ENCODE measurements around the gene SLC9A9. TPM values are rescaled to one million over a fixed set of nuclear protein-coding genes. Genes with fewer than 3 reads are reported as not detected.
A peak's percentile ranks its signal among the peaks of the same experiment; 100 is the strongest.

Gene SLC9A9
- total RNA-seq, 1 donor from 2014 or later: 3.5 TPM

DNA sequence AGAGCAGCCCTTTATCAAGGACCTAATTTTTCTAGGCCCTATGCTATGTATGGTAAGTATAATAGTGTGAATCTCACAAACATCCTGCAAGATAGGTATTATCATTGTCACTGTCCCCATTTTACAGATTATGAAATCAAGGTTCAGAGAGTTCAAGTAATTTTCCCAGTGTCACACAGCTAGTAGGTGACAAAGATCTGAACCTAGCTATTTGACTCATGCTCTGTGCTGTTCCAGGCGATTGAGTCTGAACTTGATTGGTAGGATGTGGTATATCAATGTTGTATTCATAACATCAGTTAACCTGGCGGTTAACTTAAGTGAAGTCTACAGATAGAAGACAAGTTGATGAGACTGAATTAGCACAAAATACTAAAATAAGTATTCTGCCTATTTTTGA, 498.8 kb downstream of the SLC9A9 start:
- Mint-ChIP-seq H3K36me3 (ENCODE audit: unreplicated experiment) (no peaks in the 10 kb centered on the region), H3K27ac (ENCODE audit: unreplicated experiment) (no peak overlapping the region), H3K9me3 (ENCODE audit: unreplicated experiment) (no peaks in the 10 kb centered on the region), H3K4me1 (ENCODE audit: unreplicated experiment) (peaks cover 5% of the 10 kb centered on the region), H3K4me3 (ENCODE audit: unreplicated experiment) (no peak overlapping the region), H3K27me3 (ENCODE audit: unreplicated experiment) (peaks cover 5% of the 10 kb centered on the region)
- TF ChIP-seq, protein P1, sequence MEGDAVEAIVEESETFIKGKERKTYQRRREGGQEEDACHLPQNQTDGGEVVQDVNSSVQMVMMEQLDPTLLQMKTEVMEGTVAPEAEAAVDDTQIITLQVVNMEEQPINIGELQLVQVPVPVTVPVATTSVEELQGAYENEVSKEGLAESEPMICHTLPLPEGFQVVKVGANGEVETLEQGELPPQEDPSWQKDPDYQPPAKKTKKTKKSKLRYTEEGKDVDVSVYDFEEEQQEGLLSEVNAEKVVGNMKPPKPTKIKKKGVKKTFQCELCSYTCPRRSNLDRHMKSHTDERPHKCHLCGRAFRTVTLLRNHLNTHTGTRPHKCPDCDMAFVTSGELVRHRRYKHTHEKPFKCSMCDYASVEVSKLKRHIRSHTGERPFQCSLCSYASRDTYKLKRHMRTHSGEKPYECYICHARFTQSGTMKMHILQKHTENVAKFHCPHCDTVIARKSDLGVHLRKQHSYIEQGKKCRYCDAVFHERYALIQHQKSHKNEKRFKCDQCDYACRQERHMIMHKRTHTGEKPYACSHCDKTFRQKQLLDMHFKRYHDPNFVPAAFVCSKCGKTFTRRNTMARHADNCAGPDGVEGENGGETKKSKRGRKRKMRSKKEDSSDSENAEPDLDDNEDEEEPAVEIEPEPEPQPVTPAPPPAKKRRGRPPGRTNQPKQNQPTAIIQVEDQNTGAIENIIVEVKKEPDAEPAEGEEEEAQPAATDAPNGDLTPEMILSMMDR (IDR thresholded peaks at IDR 0.05): no peak
- no peak for DNase-seq (ENCODE audit: extremely low spot score, unreplicated experiment)

DNA sequence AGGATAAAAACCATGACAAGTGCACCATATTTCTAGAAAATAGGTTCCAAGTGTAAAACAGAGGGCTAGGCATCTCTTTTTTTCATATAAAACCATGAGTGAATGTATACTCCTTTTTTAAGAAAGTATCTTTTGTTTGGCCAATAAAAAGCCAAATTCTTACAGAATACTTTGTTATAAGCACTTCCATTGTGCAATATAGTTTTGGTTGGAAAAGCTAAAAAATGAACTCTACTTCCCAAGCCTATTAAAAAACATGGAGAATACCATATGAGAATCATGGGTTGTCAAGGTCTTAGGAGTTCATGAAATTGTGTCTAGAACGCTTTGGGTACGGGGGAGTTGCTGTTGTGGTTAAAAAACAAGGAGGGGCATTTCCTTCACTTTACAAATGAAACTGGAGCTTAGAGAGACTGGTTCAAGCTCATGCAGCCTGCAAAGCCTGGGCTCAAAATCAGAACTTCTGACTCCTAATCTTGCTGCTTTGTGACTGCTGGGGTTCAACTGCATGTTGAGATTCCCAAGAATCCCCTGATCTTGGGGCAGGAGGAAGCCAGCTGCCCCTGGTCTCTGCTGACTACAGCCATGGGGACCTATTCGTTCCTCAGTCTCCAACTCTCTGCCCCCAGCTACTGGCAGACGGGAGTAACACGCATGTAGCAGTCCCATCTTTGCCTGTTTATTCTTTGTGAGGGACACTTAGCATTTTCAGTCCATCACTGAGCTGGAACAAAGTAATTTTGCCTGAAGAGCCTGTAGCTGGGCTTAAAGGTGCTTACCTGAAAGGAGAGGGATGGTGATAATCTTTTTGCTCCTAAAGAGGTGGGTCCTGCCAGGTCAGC, 499.6 kb downstream of the SLC9A9 start:
- H3K27ac Mint-ChIP-seq (ENCODE audit: unreplicated experiment): no peak overlapping the region
- H3K27me3 Mint-ChIP-seq (ENCODE audit: unreplicated experiment): peaks cover 5% of the 10 kb centered on the region
- H3K4me1 Mint-ChIP-seq (ENCODE audit: unreplicated experiment): peaks cover 5% of the 10 kb centered on the region
- no peak overlapping the region for H3K4me3 Mint-ChIP-seq (ENCODE audit: unreplicated experiment)
- no peaks in the 10 kb centered on the region for H3K9me3 Mint-ChIP-seq (ENCODE audit: unreplicated experiment)
- no peak for DNase-seq (ENCODE audit: extremely low spot score, unreplicated experiment)
- no peaks in the 10 kb centered on the region for H3K36me3 Mint-ChIP-seq (ENCODE audit: unreplicated experiment)
- TF ChIP-seq, protein P1 (IDR thresholded peaks at IDR 0.05): peak; percentile 22

DNA sequence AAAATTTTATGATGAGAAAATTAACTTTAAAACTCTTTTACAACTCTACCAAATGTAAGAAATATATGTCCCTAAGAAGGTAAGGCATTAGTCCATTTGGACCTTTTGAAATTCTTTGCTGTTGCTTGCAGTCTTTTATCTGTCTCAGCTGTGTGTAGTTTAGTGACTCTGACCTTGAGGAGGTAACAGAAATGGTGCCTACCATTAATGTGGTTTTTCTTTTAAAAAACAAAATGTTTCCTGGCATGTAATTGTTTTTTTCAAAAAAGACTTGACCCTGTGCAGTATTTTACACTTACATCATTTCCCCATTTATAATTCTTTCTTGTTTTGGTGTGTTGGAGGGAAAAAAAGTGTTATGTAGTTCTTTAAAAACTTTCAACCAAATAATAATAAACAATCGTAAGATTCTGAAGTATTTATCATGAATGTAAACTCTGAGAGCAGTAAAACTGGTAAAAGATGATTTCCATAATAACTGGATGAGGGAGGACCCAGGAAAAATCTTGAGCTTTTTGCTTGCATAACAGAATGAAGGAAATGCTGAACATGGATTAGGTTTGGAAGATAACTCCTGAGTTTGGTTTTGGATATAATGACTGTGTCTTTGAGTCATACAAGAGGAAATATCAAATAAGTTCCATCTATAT, 503.6 kb downstream of the SLC9A9 start:
- H3K4me1 Mint-ChIP-seq (ENCODE audit: unreplicated experiment): peaks cover 3% of the 10 kb centered on the region
- peaks cover 8% of the 10 kb centered on the region for H3K9me3 Mint-ChIP-seq (ENCODE audit: unreplicated experiment)
- no peak overlapping the region for H3K27ac Mint-ChIP-seq (ENCODE audit: unreplicated experiment)
- no peaks in the 10 kb centered on the region for H3K36me3 Mint-ChIP-seq (ENCODE audit: unreplicated experiment)
- no peak overlapping the region for H3K4me3 Mint-ChIP-seq (ENCODE audit: unreplicated experiment)
- no peak for DNase-seq (ENCODE audit: extremely low spot score, unreplicated experiment)
- H3K27me3 Mint-ChIP-seq (ENCODE audit: unreplicated experiment): peaks cover 6% of the 10 kb centered on the region
- TF ChIP-seq, protein P1 (IDR thresholded peaks at IDR 0.05): no peak

DNA sequence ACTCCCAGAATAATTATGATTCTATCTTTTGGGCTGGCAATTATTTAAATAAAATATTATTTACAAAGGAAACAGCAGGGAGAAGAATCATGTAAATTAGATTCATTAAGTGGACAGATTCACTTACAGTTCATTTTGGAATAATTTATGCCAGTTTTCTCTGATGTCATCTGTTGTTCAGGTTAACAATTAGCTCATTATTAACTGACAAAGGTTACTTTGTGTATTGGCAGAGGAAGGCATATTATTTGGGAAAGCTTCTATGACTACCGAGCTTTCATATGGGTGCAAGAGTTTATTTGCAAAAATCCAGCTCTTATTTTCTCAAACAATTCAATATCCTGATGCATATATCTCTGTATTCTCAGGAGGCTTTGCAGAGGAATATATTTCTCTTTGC, 504.3 kb downstream of the SLC9A9 start:
- no peak for DNase-seq (ENCODE audit: extremely low spot score, unreplicated experiment)
- no peak overlapping the region for H3K4me3 Mint-ChIP-seq (ENCODE audit: unreplicated experiment)
- no peaks in the 10 kb centered on the region for H3K36me3 Mint-ChIP-seq (ENCODE audit: unreplicated experiment)
- H3K27ac Mint-ChIP-seq (ENCODE audit: unreplicated experiment): no peak overlapping the region
- H3K27me3 Mint-ChIP-seq (ENCODE audit: unreplicated experiment): peaks cover 6% of the 10 kb centered on the region
- H3K9me3 Mint-ChIP-seq (ENCODE audit: unreplicated experiment): peaks cover 8% of the 10 kb centered on the region
- TF ChIP-seq, protein P1 (IDR thresholded peaks at IDR 0.05): no peak
- peaks cover 7% of the 10 kb centered on the region for H3K4me1 Mint-ChIP-seq (ENCODE audit: unreplicated experiment)

DNA sequence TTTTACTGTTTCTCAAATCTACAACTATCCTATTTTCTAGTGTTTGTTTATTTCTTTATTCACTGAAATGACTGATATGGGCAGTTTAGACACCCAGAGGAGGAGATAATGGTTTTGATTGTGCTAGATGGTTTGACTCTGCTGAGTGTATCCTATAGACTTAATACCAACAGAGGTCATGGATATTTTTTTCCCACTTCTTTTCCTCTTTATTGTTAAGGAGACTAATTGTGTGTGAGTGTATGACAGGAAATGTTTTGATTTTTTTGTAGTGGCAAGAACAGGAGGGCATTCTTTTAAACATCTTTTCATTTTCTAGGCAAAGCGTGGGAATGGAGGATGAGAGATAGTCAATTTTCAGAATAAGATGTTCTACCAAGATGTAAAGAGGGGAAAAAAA, 505.2 kb downstream of the SLC9A9 start:
- no peaks in the 10 kb centered on the region for H3K36me3 Mint-ChIP-seq (ENCODE audit: unreplicated experiment)
- peaks cover 13% of the 10 kb centered on the region for H3K4me1 Mint-ChIP-seq (ENCODE audit: unreplicated experiment)
- no peak for DNase-seq (ENCODE audit: extremely low spot score, unreplicated experiment)
- H3K27me3 Mint-ChIP-seq (ENCODE audit: unreplicated experiment): peaks cover 6% of the 10 kb centered on the region
- peaks cover 8% of the 10 kb centered on the region for H3K9me3 Mint-ChIP-seq (ENCODE audit: unreplicated experiment)
- H3K27ac Mint-ChIP-seq (ENCODE audit: unreplicated experiment): no peak overlapping the region
- TF ChIP-seq, protein P1 (IDR thresholded peaks at IDR 0.05): no peak
- H3K4me3 Mint-ChIP-seq (ENCODE audit: unreplicated experiment): no peak overlapping the region

Data from osteocyte (in vitro differentiated cells).